ENCODE results near the gene TLX2. TPM values are rescaled to one million over a fixed set of nuclear protein-coding genes. Genes with fewer than 3 reads are reported as not detected.

The TLX2 gene
- total and polyA plus RNA-seq, 2 of the 13 experiments (the other 11 are each of a cell fraction or from before 2014, with no cell fraction given), result 0.05 to 0.20 TPM

GRCh38 chr2:74548900-74549826 is 34.9 kb downstream of the TLX2 start (continued):
- TF ChIP-seq DRAP1 (CRISPR knock-in tag; IDR thresholded peaks at IDR 0.05), result no peak
- 0 out of 2 replicates have a peak, but pooled peaks have one; percentile 23 for TF ChIP-seq ZMAT3 (CRISPR knock-in tag; conservative IDR thresholded peaks at IDR 0.05)
- TF ChIP-seq ZNF766 (CRISPR knock-in tag; IDR thresholded peaks at IDR 0.05; ENCODE audit: borderline replicate concordance), result no peak
- no peak for TF ChIP-seq FOXM1 (CRISPR knock-in tag; IDR thresholded peaks at IDR 0.05)
- TF ChIP-seq ZFX (CRISPR knock-in tag; IDR thresholded peaks at IDR 0.05; ENCODE audit: low read depth), result 0 out of 2 replicates have a peak, but pooled peaks have one; percentile 18
- TF ChIP-seq CSRNP2 (CRISPR knock-in tag; conservative IDR thresholded peaks at IDR 0.05; ENCODE audit: low read depth), result no peak
- peak; percentile 76 for TF ChIP-seq YY1 (IDR thresholded peaks at IDR 0.05; ENCODE audit: insufficient read depth, insufficient replicate concordance, low read depth, low read length)
- TF ChIP-seq ZNF691 (CRISPR knock-in tag; IDR thresholded peaks at IDR 0.05; ENCODE audit: borderline replicate concordance, low read depth), result no peak
- no peak for TF ChIP-seq ZNF343 (CRISPR knock-in tag; IDR thresholded peaks at IDR 0.05)
- TF ChIP-seq HMGA1 (CRISPR knock-in tag; conservative IDR thresholded peaks at IDR 0.05), result no peak
- no peak for TF ChIP-seq ZNF550 (CRISPR knock-in tag; IDR thresholded peaks at IDR 0.05; ENCODE audit: borderline replicate concordance)
- TF ChIP-seq MEIS2 (CRISPR knock-in tag; IDR thresholded peaks at IDR 0.05), result 0 out of 2 replicates have a peak, but pooled peaks have one; percentile 53
- no peak for TF ChIP-seq ZNF577 (CRISPR knock-in tag; IDR thresholded peaks at IDR 0.05; ENCODE audit: borderline replicate concordance, low read depth)
- peak; percentile 63 for TF ChIP-seq ZFY (CRISPR knock-in tag; IDR thresholded peaks at IDR 0.05)
- no peak for TF ChIP-seq SMAD1 (CRISPR knock-in tag; IDR thresholded peaks at IDR 0.05; ENCODE audit: borderline replicate concordance, low read depth)
- no peak for TF ChIP-seq ZBTB7A (CRISPR knock-in tag; IDR thresholded peaks at IDR 0.05)
- TF ChIP-seq SRY (CRISPR knock-in tag; IDR thresholded peaks at IDR 0.05), result no peak
- TF ChIP-seq MYPOP (CRISPR knock-in tag; IDR thresholded peaks at IDR 0.05), result peak; percentile 82
- no peak for TF ChIP-seq ZNF136 (CRISPR knock-in tag; IDR thresholded peaks at IDR 0.05; ENCODE audit: low read depth)
- no peak for TF ChIP-seq SCMH1 (CRISPR knock-in tag; IDR thresholded peaks at IDR 0.05; ENCODE audit: borderline replicate concordance)
- TF ChIP-seq ZHX1 (CRISPR knock-in tag; IDR thresholded peaks at IDR 0.05; ENCODE audit: low read depth), result peak; percentile 77
- no peak for TF ChIP-seq MED8 (CRISPR knock-in tag; IDR thresholded peaks at IDR 0.05; ENCODE audit: insufficient replicate concordance)

All from HepG2 (cell line).